GM18511 (cell line): Measurements from ENCODE around the gene IL17RE.
A peak's percentile ranks its signal among the peaks of the same experiment; 100 is the strongest.

Source experiments
- ATAC-seq: cut with Tn5 transposase; IDR thresholded peaks from one replicate; pipeline ENCODE4 v1.9.1; 2021; ENCODE audit warnings: mild to moderate bottlenecking, moderate library complexity; ENCODE audit not compliant: unreplicated experiment

IL17RE gene

GRCh38 chr3:9901967-9902366, 681 bp upstream of the IL17RE start:
- ATAC-seq: no peak

GRCh38 chr3:9903238-9903624, 583 bp downstream of the IL17RE start:
- no peak for ATAC-seq

- ATAC-seq: no peak
Observed at GRCh38 chr3:9903904-9904303, 1.3 kb downstream of the IL17RE start.

- no peak for ATAC-seq
Observed at GRCh38 chr3:9906480-9906879, 3.8 kb downstream of the IL17RE start.

GRCh38 chr3:9908286-9908685, 5.6 kb downstream of the IL17RE start:
- no peak for ATAC-seq

- no peak for ATAC-seq
Observed at GRCh38 chr3:9909221-9910013, 6.8 kb downstream of the IL17RE start.

- no peak for ATAC-seq
Observed at GRCh38 chr3:9911863-9912262, 9.2 kb downstream of the IL17RE start.

- no peak for ATAC-seq
Observed at GRCh38 chr3:9912294-9912935, 9.8 kb downstream of the IL17RE start.

GRCh38 chr3:9913601-9914000, 11.0 kb downstream of the IL17RE start:
- no peak for ATAC-seq

- ATAC-seq: no peak
Observed at GRCh38 chr3:9914011-9914410, 11.4 kb downstream of the IL17RE start.

GRCh38 chr3:9914559-9915253, 12.1 kb downstream of the IL17RE start:
- no peak for ATAC-seq

GRCh38 chr3:9915254-9916141, 12.8 kb downstream of the IL17RE start:
- ATAC-seq: peak; percentile 65

- no peak for ATAC-seq
Observed at GRCh38 chr3:9916346-9916733, 13.7 kb downstream of the IL17RE start.

- ATAC-seq: no peak
Observed at GRCh38 chr3:9916734-9917680, 14.4 kb downstream of the IL17RE start, which contains the start of gene IL17RC. TSS of gene IL17RC (plus strand) at chr3:9917098. CDS start at chr3:9917316, 218 bp downstream.

GRCh38 chr3:9917820-9918219, 15.2 kb downstream of the IL17RE start:
- no peak for ATAC-seq

GRCh38 chr3:9918261-9919038, 15.8 kb downstream of the IL17RE start:
- ATAC-seq: no peak

GRCh38 chr3:9928158-9928557, 25.5 kb downstream of the IL17RE start:
- ATAC-seq: no peak

GRCh38 chr3:9930804-9931418, 28.3 kb downstream of the IL17RE start:
- ATAC-seq: no peak

- ATAC-seq: no peak
Observed at GRCh38 chr3:9932535-9932842, 29.8 kb downstream of the IL17RE start.
